PFSK-1 (cell line): ENCODE measurements around the gene GNAZ.

Experiments used
- FOXP2 ChIP-seq: optimal IDR thresholded peaks from 2 replicates; pipeline ENCODE3; 2011; ENCODE audit warnings: borderline replicate concordance, control low read depth, inconsistent platforms; ENCODE audit not compliant: insufficient read depth; ENCODE audit errors: extremely low read length, extremely low read depth
- POLR2AphosphoS5 ChIP-seq: IDR thresholded peaks from 2 replicates; pipeline ENCODE4 v1.6.1; 2012; ENCODE audit warnings: low read depth, mild to moderate bottlenecking, control low read depth, low read length, moderate library complexity
- SIN3A ChIP-seq: IDR thresholded peaks from 2 replicates; pipeline ENCODE4 v1.6.1; 2012; ENCODE audit warnings: mild to moderate bottlenecking, low read length, moderate library complexity, borderline replicate concordance; ENCODE audit not compliant: insufficient read depth
- TAF1 ChIP-seq: IDR thresholded peaks from 2 replicates; pipeline ENCODE4 v1.6.1; 2012; ENCODE audit warnings: low read length, control low read depth, borderline replicate concordance; ENCODE audit not compliant: insufficient read depth
- TF ChIP-seq, protein P1 (sequence below), 2 experiments: IDR thresholded peaks; 2 replicates each; pipeline versions ENCODE4 v1.6.1 to v1.8.0; 2011 to 2012; ENCODE audit warnings: low read depth in 2 of 2, low read length in 2 of 2, control low read depth in 1 of 2, inconsistent platforms in 1 of 2, mild to moderate bottlenecking in 1 of 2, moderate library complexity in 1 of 2; ENCODE audit not compliant: insufficient read depth in 1 of 2

Gene GNAZ

DNA sequence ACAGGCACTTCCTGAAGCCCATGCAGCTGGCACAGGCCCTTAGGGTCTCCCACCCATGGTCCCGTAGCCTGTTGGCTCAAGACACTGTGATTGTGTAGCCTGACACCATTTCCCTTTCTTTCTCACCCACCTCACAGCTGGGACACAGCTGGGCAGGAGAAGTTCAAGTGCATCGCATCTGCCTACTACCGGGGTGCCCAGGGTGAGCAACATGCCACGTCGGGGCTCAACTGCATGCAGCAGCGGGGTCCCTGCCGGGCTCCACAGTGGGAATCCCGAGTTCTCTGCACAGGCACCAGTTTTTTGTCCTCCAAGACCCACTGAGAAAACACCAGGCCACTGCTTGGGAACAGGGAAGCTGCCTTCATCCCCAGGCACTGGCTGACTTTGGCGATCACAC lies 85.5 kb downstream of the GNAZ start:
- TF ChIP-seq POLR2AphosphoS5: no peak

DNA sequence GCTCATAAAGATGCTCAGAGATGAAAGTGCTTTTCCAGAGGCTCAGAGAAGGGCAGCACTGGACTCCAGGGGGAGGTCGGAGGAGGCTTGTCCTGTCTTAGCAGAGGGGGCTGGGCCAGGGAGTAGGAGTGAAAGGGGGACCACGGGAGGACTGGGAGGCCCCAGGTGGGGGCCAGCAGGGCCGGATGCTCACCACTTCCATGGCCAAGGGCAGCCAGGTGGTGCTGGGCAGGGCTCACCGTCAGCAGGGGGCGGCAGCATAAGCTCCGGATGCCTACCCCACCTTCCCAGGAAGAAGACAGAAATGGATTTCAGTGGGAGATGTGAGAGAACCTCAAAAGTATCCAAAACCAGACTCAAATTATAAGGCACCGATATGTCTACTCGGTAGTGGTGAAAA lies 86.0 kb downstream of the GNAZ start:
- TF ChIP-seq, protein P1, sequence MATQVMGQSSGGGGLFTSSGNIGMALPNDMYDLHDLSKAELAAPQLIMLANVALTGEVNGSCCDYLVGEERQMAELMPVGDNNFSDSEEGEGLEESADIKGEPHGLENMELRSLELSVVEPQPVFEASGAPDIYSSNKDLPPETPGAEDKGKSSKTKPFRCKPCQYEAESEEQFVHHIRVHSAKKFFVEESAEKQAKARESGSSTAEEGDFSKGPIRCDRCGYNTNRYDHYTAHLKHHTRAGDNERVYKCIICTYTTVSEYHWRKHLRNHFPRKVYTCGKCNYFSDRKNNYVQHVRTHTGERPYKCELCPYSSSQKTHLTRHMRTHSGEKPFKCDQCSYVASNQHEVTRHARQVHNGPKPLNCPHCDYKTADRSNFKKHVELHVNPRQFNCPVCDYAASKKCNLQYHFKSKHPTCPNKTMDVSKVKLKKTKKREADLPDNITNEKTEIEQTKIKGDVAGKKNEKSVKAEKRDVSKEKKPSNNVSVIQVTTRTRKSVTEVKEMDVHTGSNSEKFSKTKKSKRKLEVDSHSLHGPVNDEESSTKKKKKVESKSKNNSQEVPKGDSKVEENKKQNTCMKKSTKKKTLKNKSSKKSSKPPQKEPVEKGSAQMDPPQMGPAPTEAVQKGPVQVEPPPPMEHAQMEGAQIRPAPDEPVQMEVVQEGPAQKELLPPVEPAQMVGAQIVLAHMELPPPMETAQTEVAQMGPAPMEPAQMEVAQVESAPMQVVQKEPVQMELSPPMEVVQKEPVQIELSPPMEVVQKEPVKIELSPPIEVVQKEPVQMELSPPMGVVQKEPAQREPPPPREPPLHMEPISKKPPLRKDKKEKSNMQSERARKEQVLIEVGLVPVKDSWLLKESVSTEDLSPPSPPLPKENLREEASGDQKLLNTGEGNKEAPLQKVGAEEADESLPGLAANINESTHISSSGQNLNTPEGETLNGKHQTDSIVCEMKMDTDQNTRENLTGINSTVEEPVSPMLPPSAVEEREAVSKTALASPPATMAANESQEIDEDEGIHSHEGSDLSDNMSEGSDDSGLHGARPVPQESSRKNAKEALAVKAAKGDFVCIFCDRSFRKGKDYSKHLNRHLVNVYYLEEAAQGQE (IDR thresholded peaks at IDR 0.05; ENCODE audit: insufficient read depth in 1 of 2, low read depth in 2 of 2, low read length in 2 of 2): no peak
- no peak for TF ChIP-seq SIN3A
- no peak for TF ChIP-seq FOXP2
- TF ChIP-seq POLR2AphosphoS5: no peak
- TF ChIP-seq TAF1: no peak

DNA sequence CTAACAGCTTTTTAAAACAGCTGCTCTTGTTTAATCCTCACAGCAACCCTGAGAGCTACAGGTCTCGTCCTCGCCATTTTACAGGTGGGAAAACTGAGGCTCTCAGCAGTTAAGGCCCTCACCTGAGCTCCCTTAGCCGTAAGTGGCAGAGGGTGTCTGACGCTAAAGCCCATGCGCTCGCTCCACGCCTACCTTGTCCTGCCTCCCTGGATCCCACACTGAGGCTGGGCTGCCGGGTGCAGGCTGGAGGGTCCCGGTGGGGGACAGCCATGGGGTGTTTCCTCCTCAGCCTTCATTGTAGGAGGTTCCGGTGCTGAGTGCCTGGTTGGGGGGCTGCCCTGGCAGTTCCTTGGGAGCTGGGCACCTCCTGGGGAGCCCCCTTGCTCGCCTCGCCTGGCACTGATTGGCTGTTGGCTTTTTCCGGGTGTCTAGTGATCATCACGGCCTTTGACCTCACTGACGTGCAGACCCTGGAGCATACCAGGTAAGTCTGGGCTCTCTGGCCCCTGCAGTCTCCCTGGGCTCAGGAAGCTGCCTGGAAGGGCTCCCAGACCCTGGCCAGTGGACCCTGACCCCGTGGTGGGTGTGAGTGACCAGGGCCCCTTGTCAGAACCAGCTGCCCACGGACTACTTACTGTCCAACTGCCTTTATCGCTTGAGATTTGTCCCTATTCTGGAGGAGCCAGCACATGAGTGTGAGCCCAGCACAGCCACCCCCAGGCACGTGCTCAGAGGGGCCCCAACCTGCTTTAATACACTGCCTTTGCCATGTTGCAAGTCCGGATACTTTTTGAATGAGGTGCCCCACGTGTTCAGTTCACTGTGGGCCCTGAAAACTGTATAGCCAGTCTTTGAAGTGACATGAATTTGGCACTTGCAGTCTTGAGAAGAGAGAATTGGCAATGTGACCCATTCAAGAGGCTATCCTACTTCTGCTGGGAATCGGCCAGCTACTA lies 87.5 kb downstream of the GNAZ start:
- TF ChIP-seq FOXP2 (no peak), TAF1 (no peak), POLR2AphosphoS5 (no peak), SIN3A (no peak)
- TF ChIP-seq, protein P1 (IDR thresholded peaks at IDR 0.05; ENCODE audit: insufficient read depth in 1 of 2, low read depth in 2 of 2, low read length in 2 of 2): no peak

DNA sequence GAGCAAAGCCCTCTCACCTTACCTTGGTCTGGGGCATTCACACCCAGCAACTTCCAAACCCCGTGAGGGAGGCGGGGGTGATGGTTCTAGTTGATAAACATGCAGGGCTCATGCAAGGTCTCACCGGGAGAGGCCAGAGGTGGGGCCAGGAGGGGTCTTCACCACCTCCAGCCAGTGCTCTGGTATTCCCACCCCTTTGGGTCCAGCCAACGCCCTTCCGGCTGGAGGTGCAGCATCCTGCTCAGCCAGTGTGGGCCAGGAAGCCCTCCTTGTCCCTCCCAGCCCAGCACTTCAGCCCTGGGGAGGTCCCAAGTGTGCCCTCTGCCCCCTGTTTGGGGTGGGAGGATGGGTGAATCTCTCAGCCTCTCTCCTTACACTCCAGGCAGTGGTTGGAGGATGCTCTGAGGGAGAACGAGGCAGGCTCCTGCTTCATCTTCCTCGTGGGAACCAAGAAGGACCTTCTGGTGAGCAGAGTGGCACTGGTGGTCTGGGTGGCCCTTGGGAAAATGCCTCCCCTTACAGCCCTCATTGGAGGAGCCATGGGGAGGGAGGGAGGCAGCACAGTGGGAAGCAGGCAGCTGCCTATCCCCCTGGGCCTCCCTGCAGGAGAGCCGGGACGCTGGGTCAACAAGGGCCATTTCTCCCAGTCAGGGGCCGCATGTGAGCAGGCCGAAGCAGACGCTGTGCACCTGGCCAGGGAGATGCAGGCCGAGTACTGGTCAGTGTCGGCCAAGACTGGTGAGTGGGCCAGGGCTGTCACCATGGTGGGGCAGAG lies 88.4 kb downstream of the GNAZ start:
- TF ChIP-seq SIN3A: no peak
- TF ChIP-seq, protein P1 (IDR thresholded peaks at IDR 0.05; ENCODE audit: insufficient read depth in 1 of 2, low read depth in 2 of 2, low read length in 2 of 2): no peak
- TF ChIP-seq POLR2AphosphoS5: no peak
- TF ChIP-seq TAF1: no peak
- no peak for TF ChIP-seq FOXP2

DNA sequence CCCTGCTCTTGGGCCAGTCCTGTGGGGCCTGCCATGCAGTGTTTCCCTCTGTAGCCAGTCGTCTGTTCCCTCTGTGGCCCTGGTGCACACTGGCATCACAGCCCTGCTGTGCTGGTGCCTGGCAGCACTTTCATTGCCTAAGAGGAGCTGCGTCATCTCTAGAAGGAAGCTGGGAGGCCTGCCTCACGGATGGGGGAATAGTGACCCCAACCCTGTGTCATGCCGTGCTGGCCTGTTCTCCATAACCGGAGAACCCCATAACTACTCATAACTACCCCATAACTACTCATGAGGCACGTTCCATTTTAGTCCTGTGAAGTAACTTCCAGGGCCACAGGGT lies 88.9 kb downstream of the GNAZ start:
- TF ChIP-seq FOXP2 (no peak), SIN3A (no peak), POLR2AphosphoS5 (no peak), TAF1 (no peak)
- TF ChIP-seq, protein P1 (IDR thresholded peaks at IDR 0.05; ENCODE audit: insufficient read depth in 1 of 2, low read depth in 2 of 2, low read length in 2 of 2): no peak
